Stimulated activated CD4-positive, alpha-beta T cell treated with anti-CD3 and anti-CD28 coated beads, TNF-alpha, amount 100 ng/mL, for 1 hour (primary cell): ENCODE results near the gene ASB6.

ENCODE experiments used
- DNase-seq, 3 donors: peaks; one replicate each; pipeline ENCODE4 v3.0.0-alpha.2; 2020; ENCODE audit warnings: low read depth in 3 of 3, low spot score in 1 of 3

Gene ASB6

GRCh38 chr9:129641750-129642585, at the start of gene ASB6:
Gene ASB6, minus strand, starts transcription at chr9:129642151. Its CDS starts 152 bp downstream, at chr9:129641999.
- peak; percentile 74 to 97 (median 78) for DNase-seq

GRCh38 chr9:129688285-129689043, 46.5 kb upstream of the ASB6 start:
- no peak for DNase-seq

- no peak for DNase-seq
Measured at GRCh38 chr9:129687391-129687790, 45.4 kb upstream of the ASB6 start.

GRCh38 chr9:129686736-129687135, 44.8 kb upstream of the ASB6 start:
- no peak for DNase-seq

- DNase-seq, result no peak
Measured at GRCh38 chr9:129685933-129686259, 43.9 kb upstream of the ASB6 start.

GRCh38 chr9:129685220-129685932, 43.4 kb upstream of the ASB6 start:
- no peak for DNase-seq

GRCh38 chr9:129682381-129682780, 40.4 kb upstream of the ASB6 start:
- no peak for DNase-seq

- DNase-seq, result no peak
Measured at GRCh38 chr9:129681924-129682323, 40.0 kb upstream of the ASB6 start.

GRCh38 chr9:129679537-129679936, 37.6 kb upstream of the ASB6 start:
- no peak for DNase-seq

GRCh38 chr9:129678844-129679243, 36.9 kb upstream of the ASB6 start:
- DNase-seq, result no peak

- DNase-seq, result no peak
Measured at GRCh38 chr9:129677456-129677855, 35.5 kb upstream of the ASB6 start.

- DNase-seq, result no peak
Measured at GRCh38 chr9:129676975-129677374, 35.0 kb upstream of the ASB6 start.

- no peak for DNase-seq
Measured at GRCh38 chr9:129676287-129676686, 34.3 kb upstream of the ASB6 start.

- DNase-seq, result no peak
Measured at GRCh38 chr9:129675620-129676019, 33.7 kb upstream of the ASB6 start.

- no peak for DNase-seq
Measured at GRCh38 chr9:129674229-129674628, 32.3 kb upstream of the ASB6 start.

- DNase-seq, result no peak
Measured at GRCh38 chr9:129673602-129674001, 31.7 kb upstream of the ASB6 start.

- no peak for DNase-seq
Measured at GRCh38 chr9:129672702-129673101, 30.8 kb upstream of the ASB6 start.

GRCh38 chr9:129671519-129671918, 29.6 kb upstream of the ASB6 start:
- DNase-seq, result no peak

- no peak for DNase-seq
Measured at GRCh38 chr9:129671065-129671464, 29.1 kb upstream of the ASB6 start.

GRCh38 chr9:129669946-129670345, 28.0 kb upstream of the ASB6 start:
- DNase-seq, result no peak

- DNase-seq, result no peak
Measured at GRCh38 chr9:129669141-129669718, 27.3 kb upstream of the ASB6 start.

GRCh38 chr9:129667850-129668249, 25.9 kb upstream of the ASB6 start:
- DNase-seq, result no peak
